GM12874 (cell line): ENCODE measurements around the gene DEGS1.

Source experiments
- TF ChIP-seq, protein P1 (sequence below): IDR thresholded peaks from 2 replicates; pipeline ENCODE4 v1.5.1; 2011; ENCODE audit warnings: low read depth, mild to moderate bottlenecking, control low read depth, low read length, moderate library complexity; ENCODE audit not compliant: insufficient read depth

The DEGS1 gene

DNA sequence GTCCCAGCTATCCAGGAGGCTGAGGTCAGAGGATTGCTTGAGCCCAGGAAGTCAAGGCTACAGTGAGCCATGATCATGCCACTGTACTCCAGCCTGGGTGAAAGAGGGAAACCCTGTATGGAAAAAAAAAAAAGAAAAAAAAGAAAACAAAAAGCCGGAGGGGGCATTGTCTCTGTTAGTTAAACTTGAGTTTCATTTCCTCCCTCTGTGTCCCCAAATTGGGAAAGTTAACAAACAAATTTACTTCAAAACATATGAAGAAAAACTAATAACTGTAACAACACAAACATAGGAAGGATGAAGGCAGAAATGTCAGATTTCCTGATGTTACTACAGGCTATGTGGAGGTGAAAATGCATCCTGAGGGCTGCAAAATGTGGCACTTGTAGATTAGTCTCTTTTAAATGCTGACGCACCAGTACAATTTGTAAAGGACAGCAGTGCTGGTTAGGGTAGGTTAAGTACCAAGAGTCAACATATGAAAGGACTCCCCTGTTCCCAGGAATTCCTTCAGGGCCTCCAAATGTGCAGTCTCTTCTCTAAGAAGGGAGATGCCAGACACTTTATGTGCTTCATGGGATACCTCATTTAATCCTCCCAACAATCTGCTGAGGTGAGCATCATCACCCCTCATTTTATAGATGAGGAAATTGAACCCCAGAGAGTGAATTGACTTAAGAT is 52.9 kb downstream of the DEGS1 start:
- TF ChIP-seq, protein P1, sequence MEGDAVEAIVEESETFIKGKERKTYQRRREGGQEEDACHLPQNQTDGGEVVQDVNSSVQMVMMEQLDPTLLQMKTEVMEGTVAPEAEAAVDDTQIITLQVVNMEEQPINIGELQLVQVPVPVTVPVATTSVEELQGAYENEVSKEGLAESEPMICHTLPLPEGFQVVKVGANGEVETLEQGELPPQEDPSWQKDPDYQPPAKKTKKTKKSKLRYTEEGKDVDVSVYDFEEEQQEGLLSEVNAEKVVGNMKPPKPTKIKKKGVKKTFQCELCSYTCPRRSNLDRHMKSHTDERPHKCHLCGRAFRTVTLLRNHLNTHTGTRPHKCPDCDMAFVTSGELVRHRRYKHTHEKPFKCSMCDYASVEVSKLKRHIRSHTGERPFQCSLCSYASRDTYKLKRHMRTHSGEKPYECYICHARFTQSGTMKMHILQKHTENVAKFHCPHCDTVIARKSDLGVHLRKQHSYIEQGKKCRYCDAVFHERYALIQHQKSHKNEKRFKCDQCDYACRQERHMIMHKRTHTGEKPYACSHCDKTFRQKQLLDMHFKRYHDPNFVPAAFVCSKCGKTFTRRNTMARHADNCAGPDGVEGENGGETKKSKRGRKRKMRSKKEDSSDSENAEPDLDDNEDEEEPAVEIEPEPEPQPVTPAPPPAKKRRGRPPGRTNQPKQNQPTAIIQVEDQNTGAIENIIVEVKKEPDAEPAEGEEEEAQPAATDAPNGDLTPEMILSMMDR, result no peak

DNA sequence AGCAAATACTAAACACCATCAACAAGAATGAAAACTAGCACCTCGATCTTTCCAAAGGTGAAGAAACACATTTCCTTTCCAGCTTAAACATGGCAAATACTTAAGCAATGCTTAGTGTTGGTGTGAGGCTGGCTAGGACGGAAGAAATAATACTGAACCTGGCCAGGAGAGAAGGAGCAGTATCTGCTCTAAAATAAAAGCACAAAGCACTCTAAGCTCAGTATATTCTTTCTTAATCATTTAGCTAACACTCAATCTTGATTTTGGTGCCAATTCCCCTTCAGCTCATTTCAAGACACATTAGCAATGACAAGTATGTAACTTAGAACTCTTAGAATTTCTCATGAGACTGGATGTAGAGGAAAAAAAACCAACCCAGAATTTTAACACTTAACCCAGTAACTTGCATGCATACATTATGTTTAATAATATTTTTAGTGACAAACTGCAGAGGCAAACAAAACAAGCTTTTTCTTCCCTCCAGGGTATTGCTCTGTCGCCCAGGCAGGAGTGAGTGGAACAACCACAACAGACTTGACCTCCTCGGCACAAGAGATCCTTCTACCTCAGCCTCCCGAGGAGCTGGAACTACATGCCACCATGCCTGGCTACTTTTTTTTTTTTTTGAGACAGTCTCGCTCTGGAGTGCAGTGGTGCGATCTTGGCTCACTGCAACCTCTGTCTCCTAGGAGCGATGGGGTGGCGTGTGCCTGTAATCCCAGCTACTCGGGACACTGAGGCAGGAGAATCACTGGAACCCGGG is 54.3 kb downstream of the DEGS1 start:
- TF ChIP-seq, protein P1, result no peak

DNA sequence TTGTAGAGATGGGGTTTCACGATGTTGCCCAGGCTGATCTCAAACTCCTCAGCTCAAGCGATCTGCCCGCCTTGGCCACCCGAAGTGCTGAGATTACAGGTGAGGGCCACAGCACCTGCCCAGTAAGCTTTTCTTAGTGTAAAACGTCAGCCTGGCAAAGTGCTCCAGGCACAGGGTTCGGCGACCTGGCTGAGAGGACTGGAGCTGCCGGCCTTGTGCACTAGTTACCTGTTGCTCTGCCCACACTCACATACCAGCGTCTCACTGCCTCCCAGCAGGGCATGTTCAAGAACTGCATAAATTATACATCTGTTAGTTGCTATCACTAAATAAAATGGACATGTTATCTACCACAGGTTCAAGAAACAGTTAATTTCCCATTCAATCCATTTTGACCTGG is 55.2 kb downstream of the DEGS1 start:
- TF ChIP-seq, protein P1, result no peak

DNA sequence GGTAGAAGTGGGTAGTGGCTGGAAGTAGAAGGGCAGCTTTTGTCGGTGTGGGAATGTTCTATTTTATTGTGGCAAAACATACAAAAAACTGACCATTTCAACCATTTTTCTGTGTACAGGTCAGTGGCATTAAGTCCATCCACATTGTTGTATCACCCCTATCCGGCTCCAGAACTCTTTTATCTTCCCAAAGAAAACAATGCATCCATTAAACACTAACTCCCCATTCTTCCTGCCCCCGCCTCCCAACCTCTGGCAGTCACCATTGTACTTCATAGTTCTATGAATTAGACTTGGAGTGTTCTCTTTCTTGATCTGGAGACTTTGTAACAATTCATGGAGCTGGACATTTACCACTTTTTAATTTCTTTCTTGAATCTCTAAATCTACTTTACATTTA is 55.7 kb downstream of the DEGS1 start:
- TF ChIP-seq, protein P1, result no peak
